ENCODE results near the gene ALG13.
A peak's percentile ranks its signal among the peaks of the same experiment; 100 is the strongest.

ALG13 gene

DNA sequence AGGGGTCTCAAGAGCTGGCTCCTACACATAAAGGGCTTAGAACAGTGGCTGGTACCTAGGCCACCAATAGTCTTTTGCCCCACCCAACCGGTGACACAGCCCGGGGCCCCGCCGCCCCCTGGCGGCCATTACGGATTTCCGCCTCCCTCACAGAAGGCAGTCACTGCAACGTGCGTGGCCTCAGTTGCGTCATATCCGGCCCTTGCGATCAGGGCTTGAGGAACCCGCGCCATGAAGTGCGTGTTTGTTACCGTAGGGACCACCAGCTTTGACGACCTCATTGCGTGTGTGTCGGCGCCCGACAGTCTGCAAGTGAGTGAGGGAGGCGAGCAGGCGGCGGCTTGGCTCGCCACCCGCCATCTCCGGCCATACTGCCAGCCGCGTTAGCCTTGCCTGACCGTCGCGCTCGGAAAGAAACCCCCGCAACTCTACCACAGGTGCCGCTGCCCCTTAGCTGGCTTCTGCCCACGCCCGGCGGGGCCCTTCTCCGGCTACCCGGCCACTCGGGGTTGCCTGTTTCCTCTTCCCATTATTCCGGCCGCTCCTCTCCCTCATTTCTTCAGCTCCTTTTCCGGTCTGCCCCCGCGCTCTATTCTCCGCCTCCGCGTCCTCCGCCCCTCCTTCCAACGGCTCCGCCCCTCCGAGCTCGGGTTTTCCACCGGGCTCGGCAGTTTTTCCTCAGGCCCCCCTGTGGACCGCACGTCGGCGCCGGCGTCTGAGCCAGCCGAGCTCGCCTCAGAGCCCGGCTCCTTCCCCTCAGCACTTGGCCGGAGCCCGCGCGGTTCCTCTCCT is at the start of gene ALG13:
Gene ALG13 (plus strand): TSS at position 183 of the 792 bp plus-strand sequence. CDS start 49 bp downstream, at position 232.
- DNase-seq: peak; percentile 89

DNA sequence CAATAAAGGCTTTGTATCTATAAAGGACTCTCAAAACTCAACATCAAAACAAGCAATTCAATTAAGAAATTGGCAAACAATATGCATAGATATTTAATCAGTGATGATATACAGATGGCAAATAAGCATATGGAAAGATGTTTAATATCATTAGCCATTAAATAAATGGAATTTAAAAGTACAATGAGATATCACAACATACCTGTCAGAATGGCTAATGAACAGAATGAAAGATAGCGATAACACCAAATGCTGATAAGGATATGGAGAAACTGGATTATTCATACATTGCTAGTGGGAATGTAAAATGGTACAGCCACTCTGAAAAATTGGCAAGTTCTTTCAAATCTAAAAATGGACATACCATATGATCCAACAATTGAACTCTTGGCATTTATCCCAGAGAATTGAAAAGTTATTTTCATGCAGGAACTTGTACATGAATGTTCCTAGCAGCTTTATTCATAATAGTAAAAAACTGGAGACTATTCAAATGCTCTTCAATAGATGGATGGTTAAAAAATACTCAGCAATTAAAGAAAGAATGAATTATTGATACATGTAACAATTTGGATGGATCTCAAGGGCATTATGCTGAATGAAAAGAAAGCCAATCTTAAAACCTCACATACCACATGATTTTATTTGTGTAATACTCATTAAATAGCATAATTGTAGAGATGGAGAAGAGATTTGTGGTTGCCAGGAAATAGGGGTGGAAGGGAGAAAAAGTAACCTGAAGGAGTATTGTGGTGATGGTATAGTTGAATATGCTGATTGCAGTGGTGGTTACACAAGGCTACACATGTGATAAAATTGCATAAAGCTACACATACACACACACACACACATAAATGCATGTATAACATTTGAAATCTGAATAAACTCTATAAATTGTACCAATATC is 45.9 kb upstream of the ALG13 start:
- no peak for DNase-seq

DNA sequence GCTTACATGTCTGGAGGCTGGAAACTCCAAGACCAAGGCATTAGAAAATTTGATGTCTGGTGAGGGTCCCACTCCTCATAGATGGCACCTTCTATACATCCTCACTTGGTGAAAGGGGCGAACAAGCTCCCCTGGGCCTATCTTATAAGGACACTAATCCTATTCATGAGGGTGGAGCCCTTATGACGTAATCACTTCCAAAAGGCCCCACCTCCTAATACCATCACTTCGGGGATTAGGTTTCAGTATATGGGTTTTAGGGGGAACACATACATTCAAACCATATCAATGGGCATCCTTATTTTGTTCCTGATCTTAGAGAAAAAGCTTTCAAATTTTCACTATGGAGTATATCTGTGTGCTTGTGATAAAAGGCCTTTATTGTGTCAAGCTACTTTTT is 39.0 kb upstream of the ALG13 start:
- DNase-seq: no peak

DNA sequence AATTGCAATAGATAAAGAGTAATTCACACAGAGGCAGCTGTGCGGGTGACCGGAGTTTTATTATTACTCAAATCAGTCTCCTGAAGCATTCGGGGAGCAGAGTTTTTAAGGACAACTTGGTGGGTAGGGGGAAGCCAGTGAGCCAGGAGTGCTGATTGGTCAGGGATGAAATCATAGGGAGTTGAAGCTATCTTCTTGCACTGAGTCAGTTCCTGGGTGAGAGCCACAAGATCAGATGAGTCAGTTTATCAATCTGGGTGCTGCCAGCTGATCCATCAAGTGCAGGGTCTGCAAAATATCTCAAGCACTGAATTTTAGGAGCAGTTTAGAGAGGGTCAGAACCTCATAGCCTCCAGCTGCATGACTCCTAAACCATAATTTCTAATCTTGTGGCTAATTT is 35.8 kb upstream of the ALG13 start:
- DNase-seq: peak; percentile 9

DNA sequence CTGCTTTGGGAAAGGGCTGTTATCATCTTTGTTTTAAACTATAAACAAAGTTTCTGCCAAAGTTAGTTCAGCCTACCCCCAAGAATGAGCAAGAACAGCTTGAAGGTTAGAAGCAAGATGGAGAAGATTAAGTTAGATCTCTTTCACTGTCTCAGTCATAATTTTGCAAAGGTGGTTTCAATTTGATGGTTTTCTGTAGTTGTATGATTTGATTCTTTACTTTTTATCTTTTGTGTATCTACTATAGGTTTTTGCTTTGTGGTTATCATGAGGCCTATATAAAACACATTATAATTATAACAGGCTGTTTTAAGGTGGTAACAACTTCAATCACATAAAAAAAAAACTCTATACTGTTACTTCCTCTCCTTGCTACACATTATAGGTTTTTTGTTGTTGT is 35.4 kb upstream of the ALG13 start:
- no peak for DNase-seq

DNA sequence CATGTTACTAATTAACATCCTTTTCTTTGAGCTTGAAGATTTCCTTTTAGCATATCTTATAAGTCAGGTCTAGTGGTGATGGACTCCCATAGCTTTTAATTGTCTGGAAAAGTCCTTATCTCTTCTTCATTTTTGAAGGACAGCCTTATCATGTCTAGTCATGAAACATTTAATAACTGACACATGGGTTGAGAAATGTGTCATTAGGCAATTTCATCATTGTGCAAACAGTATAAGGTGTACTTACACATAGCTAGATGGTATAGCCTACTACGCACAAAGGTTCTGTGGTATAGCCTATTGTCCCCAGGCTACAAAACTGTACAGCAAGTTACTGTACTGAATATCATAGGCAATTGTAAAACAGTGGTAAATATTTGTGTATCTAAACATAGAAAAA is 34.5 kb upstream of the ALG13 start:
- no peak for DNase-seq

DNA sequence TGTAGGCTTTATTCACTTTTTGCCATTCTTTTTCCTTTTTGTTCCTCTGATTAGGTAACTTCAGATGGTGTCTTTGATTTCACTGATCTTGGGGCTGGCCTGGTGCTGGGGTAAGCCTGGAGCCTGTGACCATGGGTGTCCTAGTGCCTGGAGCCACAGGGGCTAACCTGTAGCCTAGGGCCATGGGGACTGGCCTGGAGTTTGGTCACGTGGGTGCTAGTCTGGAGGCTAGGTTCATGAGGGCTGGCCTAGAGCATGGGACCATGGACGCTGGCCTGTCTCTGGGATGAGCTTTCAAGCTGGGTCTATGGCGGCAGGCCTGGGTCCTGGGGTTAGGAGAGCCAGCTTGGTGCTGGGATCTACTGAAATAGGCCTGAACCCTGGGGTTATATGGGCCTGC is 32.2 kb upstream of the ALG13 start:
- DNase-seq: no peak

DNA sequence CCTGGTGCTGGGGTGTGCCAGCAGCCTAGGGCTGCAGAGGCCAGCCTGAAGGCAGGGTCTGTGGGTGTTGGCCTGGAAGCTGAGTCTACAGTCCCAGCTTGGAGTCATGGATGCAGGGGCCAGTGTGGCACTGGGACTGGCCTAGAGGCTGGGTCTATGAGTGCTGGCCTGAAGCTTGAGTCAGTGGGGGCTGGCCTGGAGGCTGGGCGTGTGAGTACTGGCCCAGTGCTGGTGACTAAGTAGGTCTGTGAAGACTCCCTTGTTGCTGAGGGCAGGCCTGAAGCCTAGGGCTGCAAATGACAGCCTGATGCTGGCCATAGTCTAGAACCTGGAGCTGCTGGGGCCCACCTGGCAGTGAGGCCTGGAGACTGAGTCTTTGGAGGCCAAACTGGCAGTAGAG is 31.3 kb upstream of the ALG13 start:
- no peak for DNase-seq

DNA sequence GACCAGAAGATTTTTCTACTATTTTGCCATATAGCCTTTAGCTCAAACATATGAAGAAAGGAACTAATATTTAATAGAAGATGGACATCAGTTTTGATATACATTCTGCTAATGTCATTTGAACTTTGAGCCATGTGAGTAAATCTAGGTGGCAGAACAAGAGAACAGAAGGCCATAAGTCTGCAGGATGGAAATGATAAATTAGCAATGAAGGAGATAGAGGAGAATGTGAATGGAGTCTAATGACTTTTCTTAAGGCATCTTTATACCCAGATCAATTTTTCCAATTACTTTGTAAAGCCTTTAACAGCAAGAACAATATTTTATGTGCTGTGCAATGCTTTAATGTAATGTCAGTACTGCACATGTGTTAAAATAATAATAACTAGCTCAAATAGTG is 30.1 kb upstream of the ALG13 start:
- DNase-seq: no peak

DNA sequence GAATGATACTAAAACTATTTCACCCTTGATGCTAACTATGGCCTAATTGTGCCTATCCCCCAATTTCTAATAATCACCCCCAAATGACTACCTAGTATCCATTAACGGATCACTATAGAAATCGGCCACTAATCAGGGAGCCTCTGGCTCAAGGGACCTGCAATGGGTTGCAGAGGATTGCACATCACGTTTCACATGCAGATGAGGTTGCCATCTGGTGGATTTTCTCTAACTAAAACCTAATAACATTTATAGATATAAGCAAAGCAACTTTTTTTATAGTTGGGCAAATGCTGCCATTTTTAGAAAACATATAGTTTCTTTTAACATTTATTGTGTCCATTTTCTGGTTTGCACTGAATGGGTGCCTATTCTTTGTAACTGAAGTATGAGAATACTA is 28.3 kb upstream of the ALG13 start:
- DNase-seq: no peak

DNA sequence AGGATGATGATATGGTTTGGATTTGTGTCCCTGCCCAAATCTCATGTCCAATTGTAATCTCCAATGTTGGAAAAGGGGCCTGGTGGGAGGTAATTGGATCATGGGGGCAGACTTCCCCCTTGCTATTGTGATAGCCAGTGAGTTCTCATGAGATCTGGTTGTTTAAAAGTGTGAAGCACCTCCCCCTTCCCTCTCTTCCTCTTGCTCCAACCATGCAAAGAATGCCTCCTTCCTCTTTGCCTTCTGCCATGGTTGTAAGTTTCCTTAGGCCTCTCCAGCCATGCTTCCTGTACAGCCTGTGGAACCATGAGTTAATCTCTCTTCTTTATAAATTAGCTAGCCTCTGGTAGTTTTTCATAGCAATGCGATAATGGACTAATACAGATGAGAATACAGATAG is 19.7 kb upstream of the ALG13 start:
- no peak for DNase-seq

DNA sequence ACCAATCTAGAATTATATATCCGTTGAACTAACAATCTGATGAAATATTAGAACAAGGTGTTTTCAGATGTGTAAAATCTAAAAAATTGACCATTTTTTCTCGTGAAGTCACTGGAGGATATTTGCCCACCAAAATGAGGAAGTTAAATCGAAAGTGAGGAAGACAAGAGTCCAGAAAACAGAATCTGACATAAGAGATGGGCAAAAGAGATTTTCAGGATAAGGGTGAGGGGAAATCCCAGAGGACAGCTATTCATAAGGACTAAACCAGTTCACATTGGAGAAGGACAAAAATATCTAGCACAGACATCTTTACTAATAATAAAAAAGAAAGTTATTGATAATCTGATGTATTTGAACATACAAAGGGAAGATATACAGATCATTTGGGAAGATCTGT is 18.7 kb upstream of the ALG13 start:
- DNase-seq: no peak

DNA sequence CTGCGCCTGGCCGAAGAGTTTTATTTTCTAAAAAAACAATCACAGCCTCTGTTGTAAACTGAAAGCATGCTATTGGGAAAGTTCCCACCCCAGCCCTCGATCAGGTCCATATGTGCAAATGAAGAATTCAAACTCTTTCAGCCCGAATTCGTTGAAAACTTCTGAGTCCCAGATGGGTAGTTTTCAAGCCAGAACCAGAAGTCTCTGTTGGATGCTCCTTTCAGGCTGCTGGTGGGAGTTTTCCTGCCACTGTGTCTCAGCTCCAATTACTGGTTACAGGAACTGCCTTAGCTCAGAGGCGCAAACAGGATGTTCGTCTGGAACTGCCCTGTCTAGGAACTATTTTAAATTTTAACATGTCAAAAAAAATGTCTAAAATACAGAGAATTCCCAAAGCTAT is 9.3 kb upstream of the ALG13 start:
- DNase-seq: no peak

DNA sequence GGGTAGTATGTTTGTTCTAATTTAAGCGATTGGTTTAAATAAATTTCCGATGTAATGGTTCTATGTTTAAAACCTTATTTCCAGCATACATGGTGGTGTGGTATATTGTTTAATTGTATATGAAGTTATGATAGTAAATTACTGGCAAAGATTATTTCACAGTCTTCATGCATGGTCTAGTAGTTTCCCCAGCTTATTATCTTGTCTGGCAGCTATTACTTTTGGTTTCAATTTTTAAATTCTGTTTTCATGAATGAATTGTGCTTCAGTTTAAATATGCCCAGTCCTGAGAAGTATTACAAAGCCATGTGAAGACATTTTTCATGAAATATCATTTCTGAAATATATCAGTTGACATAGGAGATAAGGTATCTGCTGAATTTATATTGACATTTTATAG is 6.3 kb downstream of the ALG13 start:
- DNase-seq: no peak

DNA sequence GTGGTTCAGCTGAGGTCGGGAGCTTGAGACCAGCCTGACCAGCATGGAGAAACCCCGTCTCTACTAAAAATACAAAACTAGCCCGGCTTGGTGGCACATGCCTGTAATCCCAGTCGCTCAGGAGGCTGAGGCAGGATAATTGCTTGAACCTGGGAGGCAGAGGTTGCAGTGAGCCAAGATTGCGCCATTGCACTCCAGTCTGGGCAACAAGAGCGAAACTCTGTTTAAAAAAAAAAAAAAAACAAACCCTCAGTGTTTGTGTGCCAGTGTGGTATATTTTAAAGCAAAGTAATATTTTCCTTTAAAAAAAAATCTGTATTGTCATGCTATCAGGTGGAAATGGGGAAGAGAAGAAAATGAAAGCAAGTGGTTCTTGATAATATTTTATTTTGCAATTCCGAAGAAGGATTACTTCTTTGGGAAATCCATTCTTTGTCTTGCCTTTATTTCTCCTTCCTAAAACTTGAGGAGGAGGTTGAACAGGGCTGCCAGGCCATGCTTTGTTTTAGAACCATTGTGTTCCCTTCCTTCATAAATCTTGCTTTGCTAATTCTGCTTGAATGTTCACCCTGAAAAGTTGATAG is 14.4 kb downstream of the ALG13 start:
- DNase-seq: no peak

DNA sequence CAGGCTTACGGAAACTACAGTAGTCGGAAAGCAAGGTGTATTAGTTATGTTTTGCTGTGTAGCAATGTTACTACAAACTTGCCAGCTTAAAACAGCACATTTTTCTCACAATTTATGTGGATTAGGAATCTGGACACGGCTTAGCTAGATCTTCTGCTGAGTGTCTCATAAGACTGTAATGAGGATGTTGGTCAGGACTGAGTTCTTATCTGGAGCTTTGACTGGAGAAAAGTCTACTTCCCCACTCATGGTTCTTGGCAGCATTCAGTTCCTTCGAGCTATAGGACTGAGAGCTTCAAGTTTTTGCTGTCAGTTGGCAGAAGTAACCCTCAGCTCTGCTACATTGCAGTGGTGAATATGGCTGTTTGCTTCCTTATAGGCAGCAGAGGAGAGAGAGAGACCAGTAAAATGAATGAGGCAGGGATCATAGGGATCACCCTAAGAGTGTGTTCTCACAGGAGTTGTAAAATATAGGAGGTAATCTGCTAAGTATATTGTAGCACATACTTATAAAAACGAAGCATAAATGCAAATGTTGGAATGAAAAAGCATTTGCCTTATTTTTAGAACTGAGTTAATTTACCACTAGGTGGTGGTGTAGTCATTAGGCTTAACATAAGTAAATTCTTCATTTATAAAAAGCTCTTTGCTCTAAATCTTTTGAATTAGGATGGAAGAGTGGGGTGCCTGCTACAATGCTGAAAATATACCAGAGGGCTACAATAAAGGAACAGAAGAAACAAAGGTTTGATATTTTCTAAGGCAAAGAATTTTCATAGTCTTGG is 38.6 kb downstream of the ALG13 start:
- DNase-seq: no peak

DNA sequence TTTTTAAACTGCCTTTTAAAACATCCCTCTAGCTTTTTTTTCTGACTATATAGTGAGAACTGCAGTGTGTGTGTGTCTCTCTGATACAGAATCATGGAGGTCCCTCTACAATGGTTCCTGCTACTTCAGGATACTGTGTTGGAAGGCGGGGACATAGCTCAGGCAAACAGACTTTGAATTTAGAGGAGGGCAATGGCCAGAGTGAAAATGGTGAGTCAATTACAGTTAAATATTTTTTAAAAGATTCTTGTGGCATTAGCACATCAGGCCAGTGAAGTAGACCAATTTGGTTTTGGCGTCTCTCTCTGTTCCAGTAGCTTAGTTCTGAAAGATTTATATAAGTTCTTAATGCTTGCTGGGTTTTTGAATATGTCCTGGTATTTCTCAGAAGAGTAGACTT is 47.1 kb downstream of the ALG13 start:
- DNase-seq: no peak

DNA sequence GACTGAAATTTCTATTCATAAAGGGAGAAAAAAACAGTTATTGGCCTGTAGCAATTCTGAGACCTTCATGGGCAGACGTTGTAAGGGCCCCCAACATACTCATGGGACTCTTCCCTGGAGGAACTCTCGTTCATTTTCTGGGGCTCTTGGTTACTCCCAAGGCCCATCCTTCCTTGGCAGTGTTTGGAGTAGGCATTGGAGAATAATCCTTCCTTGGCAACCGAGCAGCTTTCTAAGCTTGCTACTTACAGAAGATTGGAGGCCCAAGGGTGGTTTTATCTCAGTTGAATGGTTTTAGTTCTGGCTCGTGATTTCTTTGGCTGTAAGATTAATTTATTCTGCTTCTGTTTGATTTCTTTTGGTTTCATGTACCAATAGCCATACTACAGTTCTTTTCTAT is 50.4 kb downstream of the ALG13 start:
- DNase-seq: no peak

DNA sequence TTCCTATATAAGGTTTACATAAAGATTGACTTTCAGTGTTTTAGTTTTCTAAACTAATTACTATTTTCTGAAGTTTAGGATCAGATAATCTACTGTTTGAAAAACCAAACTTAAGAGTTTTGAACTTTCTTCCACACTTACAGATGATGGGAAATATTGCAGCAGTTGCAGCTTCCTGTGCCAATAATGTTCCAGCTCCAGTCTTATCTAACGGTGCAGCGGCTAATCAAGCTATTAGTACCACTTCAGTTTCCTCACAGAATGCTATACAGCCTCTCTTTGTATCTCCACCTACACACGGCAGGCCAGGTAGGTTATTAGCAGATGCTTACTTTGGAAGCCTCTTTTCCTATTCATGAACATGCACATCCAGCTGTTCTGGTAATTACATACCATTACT is 55.6 kb downstream of the ALG13 start:
- DNase-seq: no peak

DNA sequence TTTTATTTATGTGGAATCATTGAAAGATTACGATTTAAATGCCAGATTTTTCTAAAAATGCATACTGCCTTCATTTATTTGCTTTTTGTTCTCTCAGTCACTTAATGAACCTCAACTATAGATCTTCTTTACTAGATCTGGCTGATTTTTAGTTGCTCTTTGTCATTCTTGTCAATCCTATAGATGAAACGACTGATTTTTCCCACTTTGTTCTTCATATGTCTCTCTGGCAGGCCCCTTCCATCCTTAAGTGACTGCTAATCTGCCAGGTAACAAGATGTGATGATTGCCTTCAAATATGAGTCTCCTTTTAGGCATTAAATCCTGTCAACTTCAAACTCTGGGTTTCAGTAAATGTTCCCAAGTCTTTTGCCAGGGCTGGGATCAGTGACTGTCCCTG is 61.0 kb downstream of the ALG13 start:
- DNase-seq: no peak

DNA sequence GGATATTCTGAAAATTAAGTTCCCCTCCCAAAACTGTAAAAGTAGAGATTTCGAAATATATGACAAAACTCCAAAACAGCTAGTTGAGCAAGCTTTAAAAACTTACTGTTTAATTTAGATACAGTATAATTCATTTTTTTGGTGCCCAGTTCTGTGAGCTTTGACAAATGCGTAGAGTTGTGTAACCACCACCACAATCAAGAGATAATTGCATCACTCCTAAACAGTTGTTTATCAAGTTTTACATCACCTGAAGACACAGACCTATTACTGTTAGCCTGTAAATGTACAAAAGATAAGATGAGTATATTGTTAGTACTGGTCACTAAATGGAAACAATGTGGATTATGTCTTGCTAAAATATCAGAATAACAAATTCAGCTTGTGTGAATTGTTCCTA is 62.3 kb downstream of the ALG13 start:
- no peak for DNase-seq

DNA sequence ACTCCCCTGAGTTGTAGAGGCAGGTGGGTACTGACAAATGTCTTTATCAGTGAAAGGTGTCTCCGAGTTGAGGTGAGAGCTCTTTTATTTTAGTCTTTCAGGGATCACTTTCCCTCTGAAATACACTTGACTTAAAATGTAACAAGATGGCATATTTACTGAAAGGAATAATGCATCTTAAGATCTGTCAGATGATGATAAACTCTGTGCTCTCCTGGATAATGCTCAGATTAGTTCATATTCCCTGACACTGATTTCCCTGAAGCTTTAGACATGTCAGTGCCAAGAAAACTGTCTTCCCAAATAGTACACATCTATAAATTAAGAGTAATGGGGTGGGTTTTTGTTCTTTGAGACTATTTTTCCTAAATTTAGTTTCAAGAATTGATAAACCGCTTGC is 75.5 kb downstream of the ALG13 start:
- DNase-seq: no peak

DNA sequence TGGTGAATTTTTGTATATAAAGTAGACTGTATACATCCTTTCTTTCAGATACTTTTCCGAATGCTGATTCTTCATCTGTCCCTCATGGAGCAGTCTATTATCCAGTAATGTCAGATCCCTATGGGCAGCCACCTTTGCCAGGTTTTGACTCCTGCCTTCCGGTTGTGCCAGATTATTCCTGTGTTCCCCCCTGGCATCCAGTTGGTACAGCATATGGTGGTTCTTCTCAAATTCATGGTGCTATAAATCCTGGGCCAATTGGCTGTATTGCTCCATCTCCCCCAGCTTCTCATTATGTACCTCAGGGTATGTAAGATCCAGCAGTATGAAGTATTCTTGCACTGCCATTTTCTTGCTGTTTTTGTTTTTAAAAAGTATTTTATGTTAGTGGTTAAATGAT is 78.7 kb downstream of the ALG13 start:
- no peak for DNase-seq
